IPS-NIHi7 (cell line): ENCODE data around the gene SLC16A10.
"Not testable (repeated sequence)": the region's sequence is repeated elsewhere in the genome, so short reads cannot be mapped to it uniquely, and the experiment has no call there.

Source experiments
- DNase-seq: peaks from one replicate; pipeline ENCODE4 v3.0.0; 2012; ENCODE audit warnings: mixed read lengths; ENCODE audit errors: extremely low spot score

SLC16A10 gene

DNA sequence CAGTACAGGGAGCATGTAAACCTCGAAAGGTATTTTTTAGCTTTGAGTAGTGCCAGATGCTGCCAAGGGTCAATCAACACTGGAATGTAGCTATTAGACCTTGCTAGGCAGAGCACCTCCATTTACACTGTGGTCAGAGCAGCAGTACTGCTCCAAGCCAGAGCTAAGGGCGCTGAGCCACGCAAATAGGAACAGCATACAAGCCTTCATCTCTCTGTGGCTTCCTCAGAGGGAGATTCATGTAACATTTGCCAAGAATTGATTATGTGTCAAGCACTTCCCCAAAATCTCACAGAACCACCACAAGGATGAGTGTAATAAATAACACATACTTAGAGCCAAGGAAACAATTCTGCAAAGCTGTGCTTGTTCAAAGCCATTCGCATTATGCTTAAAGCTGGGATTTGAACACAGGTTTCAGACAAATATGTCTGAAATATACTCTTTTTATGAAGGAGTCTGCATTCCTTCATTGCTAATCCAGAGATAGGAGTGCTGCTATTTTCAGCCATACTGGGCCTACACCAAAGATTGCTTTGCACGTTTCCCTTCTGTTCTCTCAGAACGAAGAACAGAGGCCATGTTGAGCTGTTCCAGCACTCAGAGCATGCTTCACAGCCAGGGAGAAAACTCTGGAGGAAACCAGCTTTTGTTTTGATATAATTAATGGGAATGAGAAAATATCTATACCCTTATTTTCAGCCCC lies 97.7 kb downstream of the SLC16A10 start:
- DNase-seq = no peak

GRCh38 chr6:111185954-111186353 lies 98.7 kb downstream of the SLC16A10 start:
- DNase-seq = no peak

GRCh38 chr6:111187874-111188273 lies 100.6 kb downstream of the SLC16A10 start:
- no peak for DNase-seq

DNA sequence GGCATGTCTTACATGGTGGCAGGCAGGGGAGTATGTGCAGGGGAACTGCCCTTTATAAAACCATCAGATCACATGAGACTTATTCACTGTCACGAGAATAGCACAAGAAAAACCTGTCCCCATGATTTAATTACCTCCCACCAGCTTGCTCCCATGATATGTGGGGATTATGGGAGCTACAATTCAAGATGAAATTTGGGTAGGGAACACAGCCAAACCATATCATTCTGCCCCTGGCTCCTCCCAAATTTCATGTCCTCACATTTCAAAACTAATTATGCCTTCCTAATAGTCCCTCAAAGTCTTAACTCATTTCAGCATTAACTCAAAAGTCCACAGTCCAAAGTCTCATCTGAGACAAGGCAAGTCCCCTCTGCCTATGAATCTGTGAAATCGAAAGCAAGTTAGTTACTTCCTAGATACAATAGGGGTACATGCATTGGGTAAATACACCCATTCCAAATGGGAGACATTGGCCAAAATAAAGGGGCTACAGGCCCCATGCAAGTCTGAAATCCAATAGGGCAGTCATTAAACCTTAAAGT lies 102.4 kb downstream of the SLC16A10 start:
- not testable (repeated sequence) for DNase-seq

- no peak for DNase-seq
Observed at GRCh38 chr6:111190637-111191036, 103.3 kb downstream of the SLC16A10 start.

DNA sequence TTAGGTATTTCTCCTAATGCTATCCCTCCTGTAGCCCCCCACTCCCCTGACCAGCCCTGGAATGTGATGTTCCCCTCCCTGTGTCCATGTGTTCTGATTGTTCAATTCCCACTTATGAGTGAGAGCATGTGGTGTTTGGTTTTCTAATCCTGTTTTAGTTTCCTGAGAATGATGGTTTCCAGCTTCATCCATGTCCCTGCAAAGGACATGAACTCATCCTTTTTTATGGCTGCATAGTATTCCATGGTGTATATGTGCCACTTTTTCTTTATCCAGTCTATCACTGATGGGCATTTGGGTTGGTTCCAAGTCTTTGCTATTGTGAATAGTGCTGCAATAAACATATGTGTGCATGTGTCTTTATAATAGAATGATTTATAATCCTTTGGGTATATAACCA lies 103.8 kb downstream of the SLC16A10 start:
- DNase-seq = not testable (repeated sequence)

- DNase-seq = no peak
Observed at GRCh38 chr6:111192911-111193555, 105.7 kb downstream of the SLC16A10 start.

DNA sequence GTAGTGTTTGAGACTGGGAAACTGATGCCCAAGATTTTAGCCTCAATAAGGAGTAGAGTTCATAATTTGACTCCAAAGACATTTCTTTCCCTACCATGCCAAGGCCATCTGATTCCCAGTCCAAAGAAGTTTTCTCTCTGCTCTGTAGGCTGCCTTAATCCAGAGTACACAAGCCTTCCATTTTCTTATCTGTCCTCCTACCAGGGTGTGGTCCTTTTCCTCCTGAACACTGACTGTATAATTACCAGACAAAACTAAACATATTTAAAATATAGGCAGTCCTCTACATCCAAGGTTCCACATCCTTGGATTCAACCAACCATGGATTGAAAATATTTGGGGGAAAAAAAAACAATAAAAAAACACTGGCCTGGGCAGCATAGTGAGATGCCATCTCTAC lies 108.4 kb downstream of the SLC16A10 start:
- no peak for DNase-seq

DNA sequence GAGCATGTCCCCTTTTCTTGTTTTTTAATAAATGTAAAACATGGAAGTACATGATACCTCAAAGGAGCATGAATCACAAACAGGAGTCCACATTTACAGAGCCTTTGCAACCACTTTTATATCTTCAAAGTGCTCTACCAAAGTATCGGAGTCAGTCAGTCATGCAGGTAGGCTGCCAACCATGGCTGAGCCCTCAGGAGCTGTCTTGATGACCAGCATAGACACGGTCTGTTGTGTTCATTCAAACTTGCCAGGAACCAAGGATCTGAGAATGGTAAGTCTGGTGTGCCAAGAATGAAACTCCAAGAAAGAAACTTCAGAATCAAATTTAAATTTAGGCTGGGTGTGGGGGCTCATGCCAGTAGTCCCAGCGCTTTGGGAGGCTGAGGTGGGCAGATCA lies 111.5 kb downstream of the SLC16A10 start:
- no peak for DNase-seq

- no peak for DNase-seq
Observed at GRCh38 chr6:111199935-111200334, 112.6 kb downstream of the SLC16A10 start.

GRCh38 chr6:111200350-111201243 lies 113.3 kb downstream of the SLC16A10 start:
- no peak for DNase-seq

DNA sequence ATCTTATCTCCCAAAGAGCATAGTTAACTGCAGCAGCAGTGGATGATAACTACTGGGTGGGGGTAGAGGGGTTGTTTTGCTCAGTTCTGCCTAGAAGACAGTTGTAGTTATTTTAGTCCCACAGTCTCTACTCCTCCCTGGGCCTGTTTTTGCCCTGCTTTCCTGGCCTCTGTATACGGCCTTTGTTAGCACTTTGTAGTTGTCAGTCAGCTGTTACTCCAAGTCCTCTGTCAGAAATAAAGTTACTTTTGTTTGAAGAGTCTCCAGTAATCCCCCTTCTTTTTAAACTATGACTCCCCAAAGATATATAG lies 113.9 kb downstream of the SLC16A10 start:
- no peak for DNase-seq

GRCh38 chr6:111201764-111202163 lies 114.5 kb downstream of the SLC16A10 start:
- DNase-seq = no peak

- not testable (repeated sequence) for DNase-seq
Observed at GRCh38 chr6:111203539-111203938, 116.2 kb downstream of the SLC16A10 start.

GRCh38 chr6:111204305-111204704 lies 117.0 kb downstream of the SLC16A10 start:
- DNase-seq = no peak

DNA sequence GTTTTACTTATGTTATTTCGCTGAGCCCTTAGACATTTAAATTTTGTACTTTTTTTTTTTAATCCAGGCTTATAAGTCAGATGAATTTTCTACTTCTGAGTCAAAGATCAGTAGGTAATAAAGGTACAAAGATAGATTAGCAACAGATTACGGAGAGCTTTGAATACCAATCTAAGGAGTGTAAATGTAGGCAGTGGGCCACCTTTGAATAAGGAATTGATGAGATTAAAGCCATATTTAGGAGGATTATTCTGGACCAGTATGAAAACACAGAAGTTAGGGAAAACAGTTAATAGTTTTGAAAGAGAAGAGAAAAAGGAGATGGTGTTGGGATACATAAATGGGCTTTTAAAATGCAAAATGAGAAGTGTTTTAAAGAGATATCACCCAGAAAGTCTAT lies 117.6 kb downstream of the SLC16A10 start:
- no peak for DNase-seq

GRCh38 chr6:111205502-111205901 lies 118.2 kb downstream of the SLC16A10 start:
- DNase-seq = no peak

DNA sequence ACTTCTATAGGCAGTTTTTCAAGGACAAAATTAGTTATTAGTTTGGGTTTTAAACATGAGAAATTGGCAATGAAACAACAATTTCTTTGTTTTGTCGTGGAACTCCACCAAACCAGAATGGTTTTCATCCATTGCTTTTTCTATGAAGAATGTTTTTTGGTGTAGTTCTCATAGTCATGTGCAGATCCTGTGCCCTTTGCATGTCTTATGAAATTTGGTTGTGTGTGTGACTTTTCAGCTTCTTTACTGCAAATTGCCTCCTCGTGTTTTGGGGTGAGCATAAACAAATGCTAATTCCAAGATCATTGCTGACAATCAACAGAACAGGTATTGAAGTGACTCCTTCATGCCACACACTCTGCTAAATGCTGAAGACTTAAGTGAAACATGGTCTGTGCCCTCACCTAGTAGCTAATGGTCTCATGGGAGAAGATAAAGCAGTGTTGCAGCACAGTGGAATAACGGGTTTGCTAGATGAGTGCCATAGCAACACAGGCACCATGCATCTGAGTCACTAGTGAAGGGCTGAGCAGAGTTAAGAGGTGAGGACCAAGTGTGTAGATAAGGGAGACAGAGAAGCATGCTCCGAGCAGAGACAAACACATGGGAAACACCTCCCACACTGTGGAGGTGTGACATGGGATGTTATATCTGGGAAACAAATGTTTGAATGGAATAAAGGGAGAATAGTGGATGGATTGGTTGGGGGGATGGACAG lies 120.0 kb downstream of the SLC16A10 start:
- no peak for DNase-seq

GRCh38 chr6:111208933-111209332 lies 121.6 kb downstream of the SLC16A10 start:
- DNase-seq = no peak

GRCh38 chr6:111210194-111210728 lies 123.0 kb downstream of the SLC16A10 start:
- peak; percentile 64 for DNase-seq

DNA sequence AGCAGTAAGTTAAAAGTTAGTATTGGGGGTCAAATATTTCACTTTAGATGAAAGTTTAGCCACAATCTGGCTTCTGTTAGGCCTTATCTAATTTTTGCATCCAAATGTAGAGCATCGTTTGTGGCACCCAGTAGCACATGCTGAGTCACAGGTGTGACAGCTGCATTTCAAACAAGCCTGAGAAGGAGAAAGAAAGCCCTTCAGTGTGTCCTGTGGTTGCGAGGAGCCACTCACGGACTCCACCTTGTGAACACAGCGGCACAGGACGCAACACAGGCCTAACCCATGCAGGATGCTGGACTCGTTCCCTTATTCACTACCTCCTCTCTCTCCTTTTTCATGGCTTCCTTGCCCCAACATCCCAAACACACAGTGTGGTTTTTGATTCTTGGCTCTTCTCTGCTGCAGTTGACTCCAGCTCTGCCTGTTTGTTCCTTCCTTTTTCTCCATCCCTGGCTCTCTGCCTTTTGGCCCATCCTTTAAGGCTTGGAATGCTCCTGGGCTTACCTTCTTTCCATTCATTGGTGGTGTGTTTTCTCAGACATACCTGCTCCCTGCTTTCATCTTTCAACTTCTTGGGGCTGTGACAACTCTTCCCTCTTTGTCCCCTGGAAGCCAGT lies 124.2 kb downstream of the SLC16A10 start:
- peak; percentile 22 for DNase-seq
